H1 (cell line): ENCODE data around the gene CHFR. TPM values are rescaled to one million over a fixed set of nuclear protein-coding genes. Genes with fewer than 3 reads are reported as not detected.

Experiments
- CHD7 ChIP-seq: fragments of 300-600 bp; sonication (generic); IDR thresholded peaks from 2 replicates; pipeline ENCODE4 v1.7.1; 2012; ENCODE audit warnings: low read length, moderate library complexity, mild to moderate bottlenecking, inconsistent platforms; ENCODE audit not compliant: insufficient replicate concordance
- JUN ChIP-seq: IDR thresholded peaks from 2 replicates; pipeline ENCODE4 v1.6.1; 2011; ENCODE audit warnings: low read depth, mild to moderate bottlenecking, improper control_type of control experiment, low read length
- TAF1 ChIP-seq: IDR thresholded peaks from 2 replicates; pipeline ENCODE4 v1.6.1; 2011; ENCODE audit warnings: mild to moderate bottlenecking, low read depth, low read length
- polyA plus RNA-seq, 7 experiments: library from polyadenylated mRNA; depleted of rRNA in 3 of 7; stranded (reverse) in 5 of 7; unstranded in 2 of 7; fragments of >200 nt in 5 of 7; fragments of 200-250 nt in 2 of 7; gene quantifications; 1 replicate in 5 of 7; 2 replicates in 1 of 7; 4 replicates in 1 of 7; pipeline versions ENCODE4 v1.2.1 to v1.2.3, GENCODE V29; 2011 to 2013; ENCODE audit warnings: missing spikeins in 2 of 7, mixed read lengths in 2 of 7
- total RNA-seq: library from RNA; stranded (reverse); fragmentation: NEBNext Ultra II Directional; extraction: Animal tissue kit (Norgen Biotek cat#: 25700); gene quantifications from 2 replicates; pipeline ENCODE4 v1.2.1, GENCODE V29; 2021

CHFR gene
- total and polyA plus RNA-seq, 2 of the 8 experiments (the other 6 are each of a cell fraction or from before 2014, with no cell fraction given), result 31.4 to 44.6 TPM

- TF ChIP-seq JUN (no peak), TAF1 (no peak), CHD7 (no peak)
These were observed 14.4 kb downstream of the CHFR start (continued) for GRCh38 chr12:132872975-132873421.
